Hypothalamus (tissue), 51 donors: ENCODE measurements around the gene DCTN2.

Experiments
- DNase-seq, 51 donors: peaks; one replicate each; lab custom pipeline; 2025; lab: John Stamatoyannopoulos, UW

DCTN2 gene

GRCh38 chr12:57529831-57530230 lies 17.2 kb downstream of the DCTN2 start:
- no peak for DNase-seq

GRCh38 chr12:57528831-57529555 lies 18.0 kb downstream of the DCTN2 start:
- no peak for DNase-seq

GRCh38 chr12:57528176-57528575 lies 18.8 kb downstream of the DCTN2 start:
- no peak for DNase-seq

- no peak for DNase-seq
These were observed 19.8 kb downstream of the DCTN2 start for GRCh38 chr12:57527184-57527583.

GRCh38 chr12:57526477-57527126 lies 20.4 kb downstream of the DCTN2 start:
- no peak for DNase-seq

- DNase-seq: no peak
These were observed 21.2 kb downstream of the DCTN2 start for GRCh38 chr12:57525615-57526383.

GRCh38 chr12:57524814-57525614 lies 22.0 kb downstream of the DCTN2 start:
- DNase-seq: no peak

- peak in 1 of 51 donors; percentile 2 for DNase-seq
These were observed 23.0 kb downstream of the DCTN2 start for GRCh38 chr12:57523706-57524614.

- peak in 31 of 51 donors; percentile 8 to 72 (median 49) for DNase-seq
These were observed 23.9 kb downstream of the DCTN2 start for GRCh38 chr12:57522887-57523705.

GRCh38 chr12:57522011-57522886 lies 24.7 kb downstream of the DCTN2 start, which contains the start of gene MBD6:
TSS of gene MBD6 (plus strand) at chr12:57522824. CDS start at chr12:57524304, 1,480 bp downstream.
- peak; percentile 58 to 97 (median 88) for DNase-seq

- DNase-seq: peak in 34 of 51 donors; percentile 10 to 77 (median 34)
These were observed 25.4 kb downstream of the DCTN2 start for GRCh38 chr12:57521525-57522010.

GRCh38 chr12:57520053-57520818 lies 26.8 kb downstream of the DCTN2 start, which contains the start of gene DDIT3:
TSS of gene DDIT3 (minus strand) at chr12:57520514. CDS start at chr12:57517406, 3,108 bp downstream.
- peak; percentile 93 to 100 (median 99) for DNase-seq

GRCh38 chr12:57519796-57520052 lies 27.3 kb downstream of the DCTN2 start:
- peak in 5 of 51 donors; percentile 10 to 52 (median 25) for DNase-seq

GRCh38 chr12:57518920-57519795 lies 27.8 kb downstream of the DCTN2 start:
- DNase-seq: no peak

GRCh38 chr12:57518176-57518919 lies 28.6 kb downstream of the DCTN2 start:
- DNase-seq: no peak
